Activated T-cell treated with anti-CD3 and anti-CD28 coated beads for 48 hours (primary cell): ENCODE results near the gene BIRC7.
"Not testable (repeated sequence)": the region's sequence is repeated elsewhere in the genome, so short reads cannot be mapped to it uniquely, and the experiment has no call there.

Experiments
- DNase-seq: peaks from one replicate; pipeline ENCODE4 v3.0.0-alpha.2; 2020; ENCODE audit warnings: low read depth

BIRC7 gene

DNA sequence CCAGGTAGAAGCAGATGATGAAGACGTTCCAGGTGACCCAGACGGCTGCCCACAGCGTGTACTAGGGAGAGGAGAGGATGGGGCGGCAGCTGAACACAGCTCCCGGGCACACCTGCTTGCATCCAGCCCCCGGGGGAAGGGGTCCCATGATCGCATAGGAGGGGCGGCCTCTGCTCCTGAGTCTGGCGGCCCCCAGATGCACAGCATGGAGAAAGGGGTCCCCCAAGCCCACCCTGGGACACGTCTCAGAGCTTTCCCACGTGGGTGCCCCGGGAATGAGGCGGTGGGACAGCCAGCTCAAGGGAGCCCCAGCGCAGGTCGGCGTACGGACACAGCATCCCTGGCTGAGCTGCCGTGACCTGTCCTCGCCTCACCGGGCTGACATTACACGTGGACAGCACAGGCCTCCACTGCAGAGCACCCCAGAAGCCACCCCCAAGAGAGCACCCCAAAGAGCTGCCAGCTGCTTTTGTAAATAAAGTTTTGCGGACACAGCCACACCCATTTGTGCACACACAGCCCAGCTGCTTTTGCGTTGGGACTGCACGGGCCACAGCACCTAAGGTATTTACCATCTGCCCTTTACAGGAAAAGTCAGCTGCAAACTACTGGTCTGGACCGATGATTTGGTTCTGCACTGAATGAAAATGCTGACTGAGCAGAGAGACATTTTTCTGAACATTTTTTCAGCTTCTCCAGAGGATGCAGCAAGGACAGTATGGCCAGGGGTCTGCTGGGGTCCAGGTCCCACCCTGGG lies 13.3 kb downstream of the BIRC7 start:
- no peak for DNase-seq

GRCh38 chr20:63249891-63250290 lies 14.2 kb downstream of the BIRC7 start:
- no peak for DNase-seq

GRCh38 chr20:63251350-63251749 lies 15.6 kb downstream of the BIRC7 start:
- DNase-seq: not testable (repeated sequence)

DNA sequence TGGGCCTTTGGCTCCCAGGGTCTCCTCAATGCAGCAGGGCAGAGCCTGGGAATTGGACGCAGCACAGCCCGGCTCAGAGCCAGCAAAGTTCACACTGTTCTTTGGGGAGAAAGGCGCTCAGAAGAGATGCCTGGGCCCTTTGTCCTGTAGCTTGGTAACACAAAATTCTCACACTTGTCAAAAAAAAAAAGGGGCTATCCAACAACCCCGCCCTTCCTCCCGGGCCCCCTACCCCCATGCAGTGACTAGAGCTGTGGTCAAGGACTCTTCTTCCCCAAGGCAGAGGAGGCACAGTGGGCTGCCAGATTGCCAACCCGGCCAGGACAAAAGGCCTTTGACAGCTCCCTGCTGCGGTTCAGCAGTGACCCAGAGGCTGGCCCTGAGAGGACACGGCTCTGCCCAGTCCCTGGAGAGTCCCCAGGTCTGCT lies 16.6 kb downstream of the BIRC7 start:
- DNase-seq: no peak

GRCh38 chr20:63253065-63253437 lies 17.3 kb downstream of the BIRC7 start:
- DNase-seq: no peak

GRCh38 chr20:63253438-63254231 lies 17.9 kb downstream of the BIRC7 start:
- no peak for DNase-seq

- DNase-seq: no peak
These were observed 18.5 kb downstream of the BIRC7 start, which contains the start of gene NKAIN4 for GRCh38 chr20:63254232-63254605. NKAIN4 (minus strand) TSS chr20:63254463; CDS start chr20:63254450, 13 bp downstream.

DNA sequence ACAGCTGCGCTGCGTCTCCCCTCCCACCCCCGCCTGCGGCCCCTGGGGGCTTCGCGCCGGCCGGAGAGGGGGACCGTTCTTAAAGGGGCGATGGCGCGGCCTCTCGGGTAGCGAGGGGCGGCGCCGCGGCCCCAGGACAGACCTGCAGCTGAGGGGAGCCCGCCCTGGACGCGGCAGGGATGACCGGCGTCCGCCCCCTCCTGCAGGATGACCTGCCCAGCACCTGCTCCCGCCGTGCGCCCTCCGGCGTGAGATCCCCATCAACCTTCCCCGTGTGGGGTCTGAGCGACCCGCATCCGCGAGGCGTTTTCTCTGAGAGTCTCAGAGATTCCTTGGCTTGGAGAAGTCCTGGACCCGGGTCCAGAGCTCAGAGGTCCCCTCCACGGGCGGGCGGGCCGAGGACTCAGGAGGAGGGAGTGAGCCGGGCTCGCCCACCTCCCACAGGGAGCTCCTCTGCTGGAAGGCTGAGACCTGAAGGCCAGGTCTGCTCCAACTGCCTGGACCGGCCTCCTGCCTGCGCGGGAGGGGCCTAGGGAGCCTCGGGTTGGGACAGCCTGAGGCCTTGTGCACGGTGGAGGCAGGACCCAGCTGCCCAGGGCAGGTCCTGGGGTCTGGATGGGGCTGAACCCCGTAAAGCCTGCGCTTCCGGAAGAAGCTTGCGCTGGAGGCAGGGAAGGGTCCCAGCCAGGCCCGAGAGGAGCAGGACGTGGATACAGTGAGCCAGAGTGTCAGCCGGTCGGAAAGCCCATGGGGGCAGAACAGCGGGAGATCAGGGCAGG lies 19.1 kb downstream of the BIRC7 start:
- DNase-seq: no peak

DNA sequence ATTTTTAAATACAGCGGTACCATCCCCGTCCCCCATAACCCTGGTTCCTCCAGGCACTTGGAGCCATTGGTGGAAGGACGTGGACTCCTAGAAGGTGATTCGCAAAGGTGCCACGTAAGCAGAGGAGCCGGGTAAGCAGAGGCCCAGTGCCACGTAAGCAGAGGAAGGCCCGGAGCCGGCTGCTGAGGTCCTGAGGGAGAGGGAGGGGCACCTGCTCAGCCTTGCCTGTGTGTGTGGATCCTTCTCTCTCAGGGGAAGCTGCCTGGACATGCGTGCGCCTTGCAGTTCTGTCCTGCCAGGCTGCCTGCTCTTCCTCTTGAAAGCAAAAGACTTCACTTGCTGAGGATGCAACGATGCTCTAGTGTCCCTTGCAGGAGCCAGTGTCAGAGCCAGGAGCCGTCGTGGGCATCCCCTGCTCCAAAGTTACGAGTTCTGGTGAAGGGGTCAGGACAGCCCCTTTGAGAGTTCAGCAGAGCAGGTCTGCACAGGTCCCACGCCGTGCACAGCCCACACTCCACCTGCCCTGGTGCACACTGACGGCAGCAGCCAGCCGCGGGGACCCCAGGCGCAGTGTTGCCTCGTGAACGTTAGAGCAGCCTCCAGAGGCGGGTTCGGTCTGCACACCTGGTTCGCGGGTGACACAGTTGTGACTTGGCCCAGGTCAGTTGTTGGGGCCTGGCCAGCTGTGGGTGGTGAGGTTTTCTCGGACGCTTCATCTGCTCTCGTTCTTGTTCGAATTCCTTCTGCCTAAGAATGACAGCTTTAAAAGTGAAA lies 20.4 kb downstream of the BIRC7 start:
- DNase-seq: no peak

DNA sequence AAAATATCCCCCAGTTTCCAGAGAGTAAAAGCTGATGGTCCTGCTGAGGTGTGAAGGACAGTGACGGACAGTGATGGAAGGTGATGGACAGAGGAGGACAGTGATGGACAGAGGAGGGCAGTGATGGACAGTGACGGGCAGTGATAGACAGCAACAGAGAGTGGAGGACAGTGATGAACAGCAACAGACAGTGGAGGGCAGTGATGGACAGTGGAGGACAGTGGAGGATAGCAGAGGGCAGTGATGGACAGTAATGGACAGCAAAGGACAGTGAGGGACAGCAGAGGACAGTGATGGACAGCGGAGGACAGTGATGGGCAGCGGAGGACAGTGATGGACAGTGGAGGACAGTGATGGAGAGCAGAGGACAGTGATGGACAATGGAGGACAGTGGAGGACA lies 21.2 kb downstream of the BIRC7 start:
- no peak for DNase-seq

- no peak for DNase-seq
These were observed 21.9 kb downstream of the BIRC7 start for GRCh38 chr20:63257629-63258028.

- no peak for DNase-seq
These were observed 23.1 kb downstream of the BIRC7 start for GRCh38 chr20:63258781-63259180.

DNA sequence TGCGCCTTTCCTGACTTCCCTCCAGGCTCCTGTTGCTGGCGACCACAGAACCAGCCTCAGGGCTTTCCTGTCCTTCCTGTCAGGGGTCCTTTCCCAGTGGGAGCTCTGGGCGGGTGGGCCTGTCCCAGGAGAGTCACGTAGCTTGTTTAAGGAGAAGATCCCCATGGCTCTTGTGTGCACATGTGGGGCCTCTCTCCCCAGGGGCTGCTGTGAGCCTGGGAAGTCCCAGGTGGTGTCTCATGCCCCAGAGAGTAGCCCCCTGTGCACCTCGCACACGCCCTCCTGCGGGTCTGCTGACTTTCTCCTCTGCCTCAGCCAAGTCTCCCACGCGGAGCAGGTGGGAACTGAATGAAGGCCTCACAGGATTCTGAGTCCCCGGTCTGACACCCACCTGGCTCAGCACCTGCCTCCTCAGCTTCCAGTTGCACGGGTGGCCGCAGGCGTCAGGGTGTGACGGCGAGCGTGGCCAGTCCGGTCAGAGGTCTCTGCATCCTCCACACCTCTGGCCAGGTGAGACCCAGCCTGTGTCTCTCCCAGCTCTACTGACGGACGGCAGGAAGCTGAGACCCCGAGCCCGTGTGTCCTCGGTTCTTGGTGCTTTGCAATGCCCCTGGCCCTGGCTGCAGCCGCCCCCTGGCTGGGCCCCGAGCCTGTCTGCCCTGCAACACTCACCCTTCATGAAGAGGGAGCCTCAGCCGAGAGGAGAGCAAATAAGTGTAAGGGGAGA lies 24.2 kb downstream of the BIRC7 start:
- no peak for DNase-seq

DNA sequence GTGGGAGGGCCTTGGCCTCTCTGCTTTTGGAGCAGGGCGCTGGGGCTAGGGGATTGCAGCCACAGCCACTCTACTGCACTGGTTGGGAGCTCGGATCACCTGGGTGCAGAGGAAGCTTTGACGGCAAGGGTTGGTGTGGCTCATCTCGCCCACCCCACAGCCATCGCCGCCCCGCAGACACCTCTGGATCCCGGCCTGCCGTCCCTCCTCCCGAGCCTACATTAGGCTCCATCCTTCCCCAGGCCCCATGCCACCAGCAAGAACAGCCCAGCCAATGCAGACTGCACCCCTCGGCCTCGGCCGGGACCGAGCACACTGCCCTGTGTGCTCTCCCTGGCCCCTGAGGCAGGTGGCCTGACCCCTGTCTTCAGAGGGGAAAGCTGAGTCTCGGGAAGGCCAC lies 24.8 kb downstream of the BIRC7 start:
- no peak for DNase-seq

DNA sequence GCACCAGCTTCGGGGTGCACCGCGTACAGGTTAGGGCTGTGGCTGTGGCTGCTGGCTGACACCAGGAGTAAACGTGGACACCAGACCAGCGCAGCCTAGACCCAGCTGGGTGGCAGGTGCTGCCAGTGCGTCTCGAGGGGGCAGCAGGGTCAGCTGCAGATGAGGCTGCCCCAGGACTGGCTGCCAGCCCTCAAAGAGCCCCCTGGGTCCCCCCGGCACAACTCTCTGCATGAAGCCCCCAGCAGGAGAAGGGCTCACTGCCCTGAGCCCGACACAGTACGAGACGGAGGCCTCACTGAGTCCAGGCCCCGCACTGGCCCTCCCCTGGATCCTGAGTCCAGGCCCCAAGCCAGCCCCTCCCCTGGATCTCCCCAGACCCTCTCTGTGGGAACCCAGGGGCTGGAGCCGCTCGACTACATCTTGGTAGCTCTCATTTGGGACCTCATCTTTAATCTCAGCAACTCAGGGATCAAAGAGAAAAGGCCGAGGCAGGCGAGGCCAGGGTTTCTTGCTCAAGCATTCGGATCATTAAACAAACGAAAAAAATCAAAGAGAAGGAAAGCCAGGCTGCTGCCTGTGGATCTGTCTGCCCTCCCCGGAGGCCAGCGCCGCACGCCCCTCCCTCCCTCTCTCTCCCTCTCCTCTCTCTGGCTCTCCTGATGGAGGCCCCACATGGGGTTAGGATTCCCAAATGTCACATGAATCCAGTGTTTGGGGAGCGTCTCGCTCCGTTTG lies 25.5 kb downstream of the BIRC7 start:
- no peak for DNase-seq

- DNase-seq: no peak
These were observed 26.3 kb downstream of the BIRC7 start for GRCh38 chr20:63261795-63262528.

GRCh38 chr20:63262836-63263235 lies 27.1 kb downstream of the BIRC7 start:
- no peak for DNase-seq

DNA sequence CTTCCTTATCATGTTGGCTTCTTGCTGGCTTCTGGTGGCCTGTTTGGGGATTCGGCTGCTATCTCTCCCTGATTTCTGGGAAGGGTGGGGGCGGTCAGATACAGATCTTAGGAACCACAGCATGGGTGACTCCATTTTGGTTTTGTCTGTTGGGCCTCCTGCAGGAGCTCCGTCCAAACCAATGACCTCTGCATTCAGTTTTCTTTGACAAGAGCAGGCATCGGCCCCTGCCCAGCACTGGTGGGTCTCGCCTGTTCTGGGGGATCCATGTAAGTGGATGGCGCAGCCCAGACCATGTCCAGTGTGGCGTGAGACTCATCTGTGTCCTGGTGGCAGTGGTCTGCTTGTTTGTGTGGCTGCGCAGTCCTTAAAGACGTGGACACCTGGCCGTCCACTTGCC lies 28.3 kb downstream of the BIRC7 start:
- no peak for DNase-seq

DNA sequence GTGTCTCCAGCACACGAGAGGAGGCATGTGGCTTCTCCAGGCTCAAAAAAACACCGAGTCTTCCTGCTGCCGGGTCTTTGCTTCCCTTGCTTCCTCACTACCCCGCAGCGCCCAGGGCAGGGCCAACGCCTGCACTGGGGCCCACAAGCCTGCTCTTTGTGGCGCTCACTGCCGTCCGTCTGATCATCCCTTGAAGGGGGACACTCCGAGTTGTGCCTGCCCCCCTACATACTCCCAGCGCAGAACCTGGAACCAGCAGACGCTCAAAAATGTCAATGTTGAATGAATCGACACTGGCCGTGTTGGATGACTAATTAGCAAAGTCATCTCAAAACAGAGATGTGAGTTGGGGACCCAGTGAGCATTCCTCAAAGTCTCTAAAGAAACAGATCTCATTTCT lies 28.8 kb downstream of the BIRC7 start:
- DNase-seq: no peak
